Fibroblast of lung (primary cell): ENCODE results near the gene AASS.

Experiments used
- CTCF ChIP-seq, 2 donors: IDR thresholded peaks in 1 of 2; conservative IDR thresholded peaks in 1 of 2; 1 replicate in 1 of 2; 2 replicates in 1 of 2; pipeline ENCODE4 v1.5.1; 2011 to 2012; ENCODE audit warnings: low read length in 2 of 2, control low read depth in 1 of 2, inconsistent platforms in 1 of 2, low read depth in 1 of 2, mild to moderate bottlenecking in 1 of 2
- EZH2 ChIP-seq: IDR thresholded peaks from 2 replicates; pipeline ENCODE4 v1.5.1; 2012; ENCODE audit warnings: low read length, control low read depth, mild to moderate bottlenecking; ENCODE audit errors: missing control alignments

DNA sequence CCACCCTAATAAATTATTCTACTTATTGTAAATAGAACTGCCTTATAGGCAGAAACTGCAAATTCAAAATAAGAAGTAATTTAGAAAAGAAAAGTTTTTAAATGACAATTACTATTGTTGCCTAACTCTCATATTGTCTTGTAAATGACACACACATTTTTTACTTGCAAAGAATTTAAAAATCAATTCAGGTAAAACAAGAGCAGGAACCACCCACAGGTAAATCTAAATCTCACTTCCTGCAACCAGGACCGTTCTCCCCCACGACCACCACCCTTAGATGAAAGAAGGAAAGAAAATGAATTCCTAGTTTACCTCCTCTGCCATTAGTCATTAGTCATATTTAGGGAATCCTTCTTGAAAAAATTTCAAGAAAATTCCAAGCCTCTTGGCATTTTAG is 4.8 kb upstream of the AASS start:
- TF ChIP-seq CTCF (conservative IDR thresholded peaks at IDR 0.05 in 1 of 2, IDR thresholded peaks at IDR 0.05 in 1 of 2; ENCODE audit: low read depth in 1 of 2, low read length in 2 of 2) (no peak), EZH2 (no peak)
